Effector CD4-positive, alpha-beta T cell (primary cell): Measurements from ENCODE around the gene COL2A1.

Source experiments
- DNase-seq: peaks from one replicate; pipeline ENCODE4 v3.0.0-alpha.2; 2020

Gene COL2A1

DNA sequence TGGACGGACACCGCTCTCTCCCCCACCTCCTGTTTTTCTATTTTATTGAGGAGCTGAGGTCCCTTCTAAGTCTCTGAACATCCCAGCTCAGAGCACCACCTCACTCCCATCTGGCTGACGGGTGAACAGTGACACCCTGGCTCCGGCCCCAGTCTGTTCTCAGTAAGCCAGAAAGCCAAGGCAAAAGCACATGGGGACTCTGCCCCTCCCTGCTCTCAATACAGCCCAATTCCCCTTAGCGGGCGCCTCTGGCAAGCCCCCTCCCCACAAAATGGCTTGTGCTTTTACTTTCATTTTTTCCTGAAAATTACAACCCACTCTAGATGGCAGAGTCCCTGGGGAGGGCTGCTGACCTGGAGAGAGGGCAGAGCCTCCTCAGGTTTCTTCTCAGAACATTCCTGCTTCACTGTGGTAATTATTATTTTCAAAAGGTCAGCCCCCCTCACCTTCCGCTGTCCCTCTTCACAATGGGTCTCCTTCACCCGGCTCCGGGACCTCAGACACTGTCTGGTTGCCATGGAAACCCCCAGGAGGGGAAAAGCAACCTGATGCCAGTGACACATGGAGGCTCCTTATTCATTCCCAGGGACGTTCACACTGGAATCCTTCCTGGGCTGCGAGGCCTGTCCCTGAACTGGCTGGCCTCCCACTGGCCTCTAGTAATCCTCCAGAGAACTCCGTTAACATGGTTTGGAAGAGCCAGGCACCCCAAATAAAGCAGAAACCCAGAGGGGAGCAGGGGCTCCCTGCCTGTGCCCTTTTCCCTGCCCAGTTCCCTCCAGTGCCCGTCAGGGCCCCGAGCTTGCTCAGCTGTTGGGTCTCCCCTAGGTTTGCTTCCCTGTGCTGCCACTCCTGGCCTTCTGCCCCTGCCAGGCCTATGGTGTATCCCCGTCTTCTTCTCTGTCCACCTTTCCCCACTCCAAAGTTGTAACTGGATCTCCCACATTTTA, 15.9 kb downstream of the COL2A1 start:
- DNase-seq, result no peak

DNA sequence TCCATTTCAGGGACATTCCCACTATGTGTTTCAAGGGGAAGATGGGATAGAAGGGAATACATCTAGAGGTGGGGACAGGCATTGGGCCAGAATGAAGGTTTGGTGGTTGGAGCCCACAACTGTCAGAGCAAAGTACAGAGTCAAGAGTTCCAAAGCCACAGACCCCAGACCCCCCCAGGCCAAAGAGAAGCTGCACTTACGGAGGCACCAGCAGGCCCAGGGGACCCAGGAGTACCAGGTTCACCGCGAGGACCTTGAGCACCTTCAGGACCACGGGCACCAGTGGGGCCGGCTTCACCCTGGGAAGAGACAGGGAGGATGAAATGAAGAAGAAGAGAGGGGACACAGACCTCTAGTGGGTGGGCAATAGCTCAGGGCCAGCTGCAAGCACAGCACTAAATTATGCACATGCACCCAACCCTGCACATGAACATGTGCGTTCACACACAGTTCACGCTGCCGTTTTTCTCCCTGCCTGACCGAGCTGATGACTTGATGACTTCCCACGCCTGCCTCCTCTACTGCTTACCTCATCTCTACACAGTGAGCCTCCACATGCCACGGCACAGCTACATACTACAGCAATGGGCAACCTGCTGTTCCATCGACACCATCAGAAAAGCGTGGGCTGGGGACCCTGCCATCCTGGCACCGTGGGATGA, 16.7 kb downstream of the COL2A1 start:
- no peak for DNase-seq

DNA sequence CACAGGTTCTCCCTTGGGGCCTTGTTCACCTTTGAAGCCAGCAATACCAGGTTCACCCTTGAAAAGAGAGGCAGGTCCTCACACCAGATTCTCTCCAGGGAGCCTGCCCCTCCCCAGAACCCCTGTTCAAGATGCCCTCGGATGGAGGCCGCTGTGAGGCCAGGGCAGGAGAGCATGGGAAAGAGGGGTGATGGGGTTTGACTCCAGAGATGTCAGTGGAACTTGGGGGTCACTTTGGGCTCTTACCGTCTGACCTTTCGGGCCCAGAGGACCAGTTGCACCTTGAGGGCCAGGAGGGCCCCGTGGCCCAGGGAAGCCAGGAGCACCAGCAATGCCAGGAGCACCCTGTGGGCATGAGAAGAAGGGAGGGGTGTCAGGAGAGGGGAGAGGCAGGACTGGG, 17.4 kb downstream of the COL2A1 start:
- no peak for DNase-seq

GRCh38 chr12:47986291-47986660, 18.0 kb downstream of the COL2A1 start:
- DNase-seq, result no peak

- no peak for DNase-seq
Measured at GRCh38 chr12:47985596-47986290, 18.5 kb downstream of the COL2A1 start.

GRCh38 chr12:47984331-47984801, 19.9 kb downstream of the COL2A1 start:
- DNase-seq, result no peak

GRCh38 chr12:47983541-47984115, 20.6 kb downstream of the COL2A1 start:
- DNase-seq, result no peak

DNA sequence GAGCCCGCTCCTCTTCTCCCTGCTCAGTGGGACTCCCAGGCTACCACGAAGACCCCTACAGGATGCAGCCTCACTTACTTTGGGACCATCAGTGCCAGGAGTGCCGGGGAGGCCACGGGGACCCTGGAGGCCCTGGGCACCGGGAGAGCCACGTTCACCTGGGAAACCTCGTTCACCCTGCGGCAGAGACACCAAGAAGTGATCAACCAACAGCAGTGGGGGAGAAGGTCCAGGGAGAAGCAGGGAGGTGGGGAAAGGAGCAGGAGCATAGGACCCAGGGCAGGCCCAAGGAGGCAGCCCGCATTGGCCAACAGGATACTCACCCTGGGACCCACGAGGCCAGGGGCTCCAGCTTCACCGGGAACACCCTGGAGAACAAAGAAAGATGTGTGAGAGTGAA, 21.5 kb downstream of the COL2A1 start:
- DNase-seq, result no peak

DNA sequence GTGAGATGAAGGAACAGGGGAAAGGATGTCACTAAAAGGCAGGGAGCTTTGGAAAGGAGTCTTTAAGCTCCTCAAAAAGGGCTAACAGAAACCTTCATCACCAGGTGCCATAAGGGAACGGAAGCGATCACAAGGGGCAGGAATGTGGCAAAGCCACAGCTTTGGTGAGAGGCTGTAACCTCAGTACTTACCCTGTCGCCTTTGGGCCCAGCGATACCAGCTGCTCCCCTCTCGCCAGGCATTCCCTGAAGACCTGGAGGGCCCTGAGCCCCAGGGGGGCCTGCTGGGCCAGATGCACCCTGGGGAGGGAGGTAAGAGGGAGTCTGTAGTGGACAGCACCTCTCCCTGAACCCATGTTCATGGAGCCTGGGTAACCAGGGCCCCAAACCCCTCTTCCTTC, 22.0 kb downstream of the COL2A1 start:
- DNase-seq, result no peak

DNA sequence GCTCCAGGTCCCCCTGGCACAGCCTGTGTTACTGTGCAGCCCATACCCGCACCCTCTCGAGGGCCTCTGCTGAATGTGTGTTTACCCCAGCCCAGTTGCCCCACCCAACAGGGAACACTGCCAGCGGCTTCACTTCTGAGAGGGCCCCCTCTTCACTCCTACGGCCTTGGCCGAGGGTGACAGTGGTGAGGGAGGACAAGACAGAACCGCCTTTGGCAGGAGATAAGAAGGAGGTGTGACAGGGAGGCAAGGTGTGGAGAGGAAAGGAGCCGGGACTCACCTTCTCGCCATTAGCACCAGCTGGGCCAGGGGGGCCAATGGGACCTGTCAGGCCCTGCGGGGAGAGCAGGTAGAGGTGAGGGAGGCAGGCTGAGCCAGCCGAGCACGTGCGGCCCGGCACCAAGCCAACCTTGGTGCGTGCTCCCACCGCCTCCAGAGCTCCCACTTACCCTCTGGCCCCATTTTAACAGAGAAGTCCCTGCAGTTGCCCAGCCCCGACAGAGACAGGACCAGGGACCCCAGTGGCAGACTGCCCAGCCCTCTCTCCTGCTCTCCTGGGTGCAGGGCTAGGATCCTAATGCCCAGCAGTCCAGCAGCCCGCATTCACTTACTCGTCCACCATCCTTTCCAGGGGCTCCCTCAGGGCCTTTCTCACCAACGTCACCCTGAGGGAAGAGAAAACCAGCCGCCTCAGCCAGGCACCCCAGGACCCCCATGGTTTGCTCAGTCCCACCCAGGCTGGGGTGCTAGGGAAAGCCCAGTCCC, 22.6 kb downstream of the COL2A1 start:
- no peak for DNase-seq

GRCh38 chr12:47980779-47981495, 23.3 kb downstream of the COL2A1 start:
- DNase-seq, result no peak

DNA sequence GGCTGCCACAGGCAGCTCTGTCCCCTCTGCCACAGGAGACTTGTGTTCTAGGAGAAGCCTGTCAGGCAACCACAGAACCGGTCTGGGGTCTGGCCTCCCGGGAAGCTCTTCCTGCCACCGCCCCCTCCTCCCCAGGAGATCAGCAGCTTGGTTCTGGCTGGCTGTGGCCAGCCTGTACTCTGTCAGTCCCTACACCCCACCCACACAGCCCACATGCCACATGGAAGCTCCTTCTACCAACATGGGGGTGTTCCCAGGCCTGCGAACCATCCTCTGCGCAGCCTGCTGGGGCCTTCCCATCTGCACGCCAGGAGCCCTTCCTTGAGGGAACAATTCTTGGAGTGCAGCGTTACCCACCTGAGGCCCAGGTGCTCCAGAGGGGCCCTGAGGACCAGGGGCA, 24.1 kb downstream of the COL2A1 start:
- DNase-seq, result no peak

DNA sequence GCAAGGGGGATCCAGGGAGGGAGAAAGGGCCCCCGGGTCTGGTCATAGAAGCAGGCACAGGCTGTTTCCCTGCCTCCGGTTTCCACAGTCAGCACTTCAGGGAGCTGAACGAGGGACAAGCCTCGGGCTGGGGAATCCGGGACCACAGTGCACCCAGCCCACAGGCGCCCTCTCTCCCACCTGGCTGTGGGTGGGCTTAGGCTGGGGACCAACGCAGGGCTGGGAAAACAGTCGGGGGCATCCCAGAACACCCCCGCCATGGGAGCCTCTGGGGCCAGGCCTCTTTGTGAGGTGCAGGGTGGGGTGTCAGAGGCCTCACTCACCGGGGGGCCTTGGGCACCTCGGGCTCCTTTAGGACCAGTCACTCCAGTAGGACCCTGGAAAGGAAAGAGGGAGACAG, 24.6 kb downstream of the COL2A1 start:
- DNase-seq, result no peak

GRCh38 chr12:47979166-47979565, 25.1 kb downstream of the COL2A1 start:
- no peak for DNase-seq

DNA sequence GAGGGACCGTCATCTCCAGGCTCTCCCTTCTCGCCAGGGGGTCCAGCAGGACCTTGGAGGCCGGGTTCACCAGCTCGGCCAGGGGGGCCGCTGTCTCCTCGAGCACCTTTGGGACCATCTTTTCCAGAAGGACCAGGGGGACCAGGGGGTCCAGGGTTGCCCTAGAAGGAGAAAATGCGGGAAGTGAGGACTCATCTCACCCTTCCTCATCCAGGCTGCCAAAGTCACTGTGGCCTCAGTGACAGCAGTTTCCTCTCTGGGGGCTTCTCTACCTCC, 25.7 kb downstream of the COL2A1 start:
- DNase-seq, result no peak

GRCh38 chr12:47977772-47978597, 26.3 kb downstream of the COL2A1 start:
- no peak for DNase-seq

DNA sequence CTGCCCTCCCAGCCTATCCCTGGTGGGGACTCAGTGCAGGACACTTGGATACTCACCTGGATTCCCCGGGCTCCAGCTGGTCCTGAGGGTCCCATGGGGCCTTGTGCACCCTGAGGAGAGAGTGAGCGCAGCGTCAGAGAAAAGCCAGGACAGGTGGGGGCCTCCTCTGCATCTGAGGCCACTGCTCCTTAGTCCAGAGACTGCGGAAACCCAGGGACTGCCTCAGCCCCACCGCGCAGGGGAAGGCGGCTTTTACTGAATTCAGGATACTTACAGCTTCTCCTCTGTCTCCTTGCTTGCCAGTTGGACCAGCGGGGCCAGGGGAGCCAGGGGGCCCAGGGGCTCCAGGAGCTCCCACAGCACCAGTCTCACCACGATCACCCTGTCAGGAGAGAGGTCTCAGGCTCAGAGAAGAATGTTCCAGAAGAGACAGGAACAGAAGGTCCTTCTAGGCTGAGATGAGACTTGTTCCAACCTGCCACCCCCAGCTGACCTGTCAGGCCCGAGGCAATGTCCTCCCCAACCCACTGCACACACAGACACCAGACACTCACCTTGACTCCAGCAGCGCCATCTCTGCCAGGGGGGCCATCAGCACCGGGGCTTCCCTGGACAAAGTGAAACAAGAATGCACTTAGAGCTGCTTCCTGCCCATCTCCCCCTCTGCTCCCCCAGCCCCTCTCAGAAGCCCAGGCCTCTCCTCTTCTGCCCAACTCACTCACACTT, 27.1 kb downstream of the COL2A1 start:
- no peak for DNase-seq

DNA sequence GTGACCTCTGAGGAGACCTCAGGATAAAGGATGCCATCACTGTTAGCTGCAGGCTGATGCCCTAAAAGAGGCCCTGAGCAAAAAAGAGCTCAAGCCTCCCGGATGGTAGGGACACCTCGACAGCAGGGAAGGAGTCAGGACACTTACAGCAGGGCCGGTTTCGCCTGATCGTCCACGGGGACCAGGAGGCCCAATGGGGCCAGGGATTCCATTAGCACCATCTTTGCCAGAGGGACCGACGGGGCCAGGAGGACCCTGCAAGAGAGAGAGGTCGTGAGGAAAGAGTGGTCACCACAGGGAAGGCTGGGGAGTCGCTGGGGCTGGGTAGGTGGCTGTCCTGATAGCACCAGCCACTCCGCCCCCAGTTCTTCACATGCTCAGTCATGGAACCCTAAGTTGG, 28.5 kb downstream of the COL2A1 start:
- DNase-seq, result no peak

- DNase-seq, result no peak
Measured at GRCh38 chr12:47975036-47975620, 29.1 kb downstream of the COL2A1 start.

DNA sequence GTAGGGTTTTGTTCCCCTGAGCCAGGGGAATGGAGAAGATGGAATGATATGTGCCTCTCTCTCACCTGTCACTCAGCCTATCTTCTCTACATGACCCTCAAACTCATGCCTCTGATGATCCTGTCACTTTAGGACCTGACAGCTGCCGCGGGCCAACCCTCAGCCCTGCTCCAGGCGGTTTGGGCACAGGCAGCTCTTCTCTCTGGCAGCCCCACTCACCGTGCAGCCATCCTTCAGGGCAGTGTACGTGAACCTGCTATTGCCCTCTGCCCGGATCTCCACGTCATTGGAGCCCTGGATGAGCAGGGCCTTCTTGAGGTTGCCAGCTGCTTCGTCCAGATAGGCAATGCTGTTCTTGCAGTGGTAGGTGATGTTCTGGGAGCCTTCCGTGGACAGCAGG, 30.4 kb downstream of the COL2A1 start:
- DNase-seq, result no peak
